ENCODE data around the gene EXOC3L1. TPM values are rescaled to one million over a fixed set of nuclear protein-coding genes. Genes with fewer than 3 reads are reported as not detected.

The EXOC3L1 gene
- total and polyA plus RNA-seq, 2 of the 13 experiments (the other 11 are each of a cell fraction or from before 2014, with no cell fraction given) = 0.12 TPM; not detected in 1

GRCh38 chr16:67155295-67156142 lies 34.4 kb downstream of the EXOC3L1 start (continued):
- TF ChIP-seq BCL3 (CRISPR knock-in tag; IDR thresholded peaks at IDR 0.05) = peak; percentile 43; the same call in 1 of the 2 replicates
- TF ChIP-seq ZNF431 (CRISPR knock-in tag; IDR thresholded peaks at IDR 0.05; ENCODE audit: borderline replicate concordance, low read depth) = peak; percentile 40; the same call in 1 of the 2 replicates
- no peak; the same call in 1 of the 2 replicates for TF ChIP-seq ZNF564 (CRISPR knock-in tag; IDR thresholded peaks at IDR 0.05)
- no peak for TF ChIP-seq HNF4A (CRISPR knock-in tag; IDR thresholded peaks at IDR 0.05)
- TF ChIP-seq ZNF317 (CRISPR knock-in tag; IDR thresholded peaks at IDR 0.05) = no peak
- TF ChIP-seq ZNF704 (CRISPR knock-in tag; IDR thresholded peaks at IDR 0.05; ENCODE audit: borderline replicate concordance) = 0 out of 2 replicates have a peak, but pooled peaks have one; percentile 31
- peak; percentile 32; the same call in 1 of the 2 replicates for TF ChIP-seq ZNF749 (CRISPR knock-in tag; IDR thresholded peaks at IDR 0.05; ENCODE audit: borderline replicate concordance)
- TF ChIP-seq, protein P1, sequence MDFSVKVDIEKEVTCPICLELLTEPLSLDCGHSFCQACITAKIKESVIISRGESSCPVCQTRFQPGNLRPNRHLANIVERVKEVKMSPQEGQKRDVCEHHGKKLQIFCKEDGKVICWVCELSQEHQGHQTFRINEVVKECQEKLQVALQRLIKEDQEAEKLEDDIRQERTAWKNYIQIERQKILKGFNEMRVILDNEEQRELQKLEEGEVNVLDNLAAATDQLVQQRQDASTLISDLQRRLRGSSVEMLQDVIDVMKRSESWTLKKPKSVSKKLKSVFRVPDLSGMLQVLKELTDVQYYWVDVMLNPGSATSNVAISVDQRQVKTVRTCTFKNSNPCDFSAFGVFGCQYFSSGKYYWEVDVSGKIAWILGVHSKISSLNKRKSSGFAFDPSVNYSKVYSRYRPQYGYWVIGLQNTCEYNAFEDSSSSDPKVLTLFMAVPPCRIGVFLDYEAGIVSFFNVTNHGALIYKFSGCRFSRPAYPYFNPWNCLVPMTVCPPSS (IDR thresholded peaks at IDR 0.05) = no peak
- no peak for TF ChIP-seq ZNF790 (CRISPR knock-in tag; IDR thresholded peaks at IDR 0.05; ENCODE audit: borderline replicate concordance)
- TF ChIP-seq RORA (CRISPR knock-in tag; IDR thresholded peaks at IDR 0.05) = no peak
- TF ChIP-seq, protein P2, sequence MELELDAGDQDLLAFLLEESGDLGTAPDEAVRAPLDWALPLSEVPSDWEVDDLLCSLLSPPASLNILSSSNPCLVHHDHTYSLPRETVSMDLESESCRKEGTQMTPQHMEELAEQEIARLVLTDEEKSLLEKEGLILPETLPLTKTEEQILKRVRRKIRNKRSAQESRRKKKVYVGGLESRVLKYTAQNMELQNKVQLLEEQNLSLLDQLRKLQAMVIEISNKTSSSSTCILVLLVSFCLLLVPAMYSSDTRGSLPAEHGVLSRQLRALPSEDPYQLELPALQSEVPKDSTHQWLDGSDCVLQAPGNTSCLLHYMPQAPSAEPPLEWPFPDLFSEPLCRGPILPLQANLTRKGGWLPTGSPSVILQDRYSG (CRISPR knock-in tag; IDR thresholded peaks at IDR 0.05) = 0 out of 2 replicates have a peak, but pooled peaks have one; percentile 20
- TF ChIP-seq LCORL (IDR thresholded peaks at IDR 0.05) = no peak
- peak; percentile 67; the same call in 1 of the 2 replicates for TF ChIP-seq LCORL (CRISPR knock-in tag; IDR thresholded peaks at IDR 0.05)
- TF ChIP-seq ZFP37 (CRISPR knock-in tag; IDR thresholded peaks at IDR 0.05; ENCODE audit: borderline replicate concordance) = no peak
- no peak for TF ChIP-seq NONO (IDR thresholded peaks at IDR 0.05)
- peak; percentile 88 for TF ChIP-seq NONO (CRISPR knock-in tag; conservative IDR thresholded peaks at IDR 0.05)
- TF ChIP-seq ZUFSP (CRISPR knock-in tag; IDR thresholded peaks at IDR 0.05; ENCODE audit: borderline replicate concordance) = no peak
- no peak for TF ChIP-seq ELF1 (CRISPR knock-in tag; IDR thresholded peaks at IDR 0.05)
- TF ChIP-seq FOXO1 (CRISPR knock-in tag; IDR thresholded peaks at IDR 0.05) = peak; percentile 75; the same call in 1 of the 2 replicates
- TF ChIP-seq SIX1 (CRISPR knock-in tag; IDR thresholded peaks at IDR 0.05; ENCODE audit: borderline replicate concordance) = no peak
- peak; percentile 62; the same call in 1 of the 2 replicates for TF ChIP-seq GTF3A (CRISPR knock-in tag; conservative IDR thresholded peaks at IDR 0.05)
- TF ChIP-seq JDP2 (CRISPR knock-in tag; IDR thresholded peaks at IDR 0.05; ENCODE audit: borderline replicate concordance) = no peak
- TF ChIP-seq HNF4G (IDR thresholded peaks at IDR 0.05; ENCODE audit: borderline replicate concordance, low read depth, low read length) = no peak
- no peak for TF ChIP-seq HNF4G (CRISPR knock-in tag; IDR thresholded peaks at IDR 0.05; ENCODE audit: borderline replicate concordance, low read depth)

All from HepG2 (cell line).